ENCODE data around the gene GRIK5. TPM values are rescaled to one million over a fixed set of nuclear protein-coding genes. Genes with fewer than 3 reads are reported as not detected.

GRIK5 gene
- total and polyA plus RNA-seq, 2 of the 8 experiments (the other 6 are each of a cell fraction or from before 2014, with no cell fraction given): 17.8 to 42.9 TPM

GRCh38 chr19:41957161-41957837, 112.7 kb downstream of the GRIK5 start (continued):
- TF ChIP-seq TAF1 (IDR thresholded peaks at IDR 0.05; ENCODE audit: low read depth, low read length): no peak
- TF ChIP-seq, protein P1, sequence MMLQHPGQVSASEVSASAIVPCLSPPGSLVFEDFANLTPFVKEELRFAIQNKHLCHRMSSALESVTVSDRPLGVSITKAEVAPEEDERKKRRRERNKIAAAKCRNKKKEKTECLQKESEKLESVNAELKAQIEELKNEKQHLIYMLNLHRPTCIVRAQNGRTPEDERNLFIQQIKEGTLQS (IDR thresholded peaks at IDR 0.05; ENCODE audit: insufficient read depth, low read depth, low read length): no peak
- no peak for TF ChIP-seq MAFK (IDR thresholded peaks at IDR 0.05; ENCODE audit: low read depth, low read length)
- TF ChIP-seq, protein P2, sequence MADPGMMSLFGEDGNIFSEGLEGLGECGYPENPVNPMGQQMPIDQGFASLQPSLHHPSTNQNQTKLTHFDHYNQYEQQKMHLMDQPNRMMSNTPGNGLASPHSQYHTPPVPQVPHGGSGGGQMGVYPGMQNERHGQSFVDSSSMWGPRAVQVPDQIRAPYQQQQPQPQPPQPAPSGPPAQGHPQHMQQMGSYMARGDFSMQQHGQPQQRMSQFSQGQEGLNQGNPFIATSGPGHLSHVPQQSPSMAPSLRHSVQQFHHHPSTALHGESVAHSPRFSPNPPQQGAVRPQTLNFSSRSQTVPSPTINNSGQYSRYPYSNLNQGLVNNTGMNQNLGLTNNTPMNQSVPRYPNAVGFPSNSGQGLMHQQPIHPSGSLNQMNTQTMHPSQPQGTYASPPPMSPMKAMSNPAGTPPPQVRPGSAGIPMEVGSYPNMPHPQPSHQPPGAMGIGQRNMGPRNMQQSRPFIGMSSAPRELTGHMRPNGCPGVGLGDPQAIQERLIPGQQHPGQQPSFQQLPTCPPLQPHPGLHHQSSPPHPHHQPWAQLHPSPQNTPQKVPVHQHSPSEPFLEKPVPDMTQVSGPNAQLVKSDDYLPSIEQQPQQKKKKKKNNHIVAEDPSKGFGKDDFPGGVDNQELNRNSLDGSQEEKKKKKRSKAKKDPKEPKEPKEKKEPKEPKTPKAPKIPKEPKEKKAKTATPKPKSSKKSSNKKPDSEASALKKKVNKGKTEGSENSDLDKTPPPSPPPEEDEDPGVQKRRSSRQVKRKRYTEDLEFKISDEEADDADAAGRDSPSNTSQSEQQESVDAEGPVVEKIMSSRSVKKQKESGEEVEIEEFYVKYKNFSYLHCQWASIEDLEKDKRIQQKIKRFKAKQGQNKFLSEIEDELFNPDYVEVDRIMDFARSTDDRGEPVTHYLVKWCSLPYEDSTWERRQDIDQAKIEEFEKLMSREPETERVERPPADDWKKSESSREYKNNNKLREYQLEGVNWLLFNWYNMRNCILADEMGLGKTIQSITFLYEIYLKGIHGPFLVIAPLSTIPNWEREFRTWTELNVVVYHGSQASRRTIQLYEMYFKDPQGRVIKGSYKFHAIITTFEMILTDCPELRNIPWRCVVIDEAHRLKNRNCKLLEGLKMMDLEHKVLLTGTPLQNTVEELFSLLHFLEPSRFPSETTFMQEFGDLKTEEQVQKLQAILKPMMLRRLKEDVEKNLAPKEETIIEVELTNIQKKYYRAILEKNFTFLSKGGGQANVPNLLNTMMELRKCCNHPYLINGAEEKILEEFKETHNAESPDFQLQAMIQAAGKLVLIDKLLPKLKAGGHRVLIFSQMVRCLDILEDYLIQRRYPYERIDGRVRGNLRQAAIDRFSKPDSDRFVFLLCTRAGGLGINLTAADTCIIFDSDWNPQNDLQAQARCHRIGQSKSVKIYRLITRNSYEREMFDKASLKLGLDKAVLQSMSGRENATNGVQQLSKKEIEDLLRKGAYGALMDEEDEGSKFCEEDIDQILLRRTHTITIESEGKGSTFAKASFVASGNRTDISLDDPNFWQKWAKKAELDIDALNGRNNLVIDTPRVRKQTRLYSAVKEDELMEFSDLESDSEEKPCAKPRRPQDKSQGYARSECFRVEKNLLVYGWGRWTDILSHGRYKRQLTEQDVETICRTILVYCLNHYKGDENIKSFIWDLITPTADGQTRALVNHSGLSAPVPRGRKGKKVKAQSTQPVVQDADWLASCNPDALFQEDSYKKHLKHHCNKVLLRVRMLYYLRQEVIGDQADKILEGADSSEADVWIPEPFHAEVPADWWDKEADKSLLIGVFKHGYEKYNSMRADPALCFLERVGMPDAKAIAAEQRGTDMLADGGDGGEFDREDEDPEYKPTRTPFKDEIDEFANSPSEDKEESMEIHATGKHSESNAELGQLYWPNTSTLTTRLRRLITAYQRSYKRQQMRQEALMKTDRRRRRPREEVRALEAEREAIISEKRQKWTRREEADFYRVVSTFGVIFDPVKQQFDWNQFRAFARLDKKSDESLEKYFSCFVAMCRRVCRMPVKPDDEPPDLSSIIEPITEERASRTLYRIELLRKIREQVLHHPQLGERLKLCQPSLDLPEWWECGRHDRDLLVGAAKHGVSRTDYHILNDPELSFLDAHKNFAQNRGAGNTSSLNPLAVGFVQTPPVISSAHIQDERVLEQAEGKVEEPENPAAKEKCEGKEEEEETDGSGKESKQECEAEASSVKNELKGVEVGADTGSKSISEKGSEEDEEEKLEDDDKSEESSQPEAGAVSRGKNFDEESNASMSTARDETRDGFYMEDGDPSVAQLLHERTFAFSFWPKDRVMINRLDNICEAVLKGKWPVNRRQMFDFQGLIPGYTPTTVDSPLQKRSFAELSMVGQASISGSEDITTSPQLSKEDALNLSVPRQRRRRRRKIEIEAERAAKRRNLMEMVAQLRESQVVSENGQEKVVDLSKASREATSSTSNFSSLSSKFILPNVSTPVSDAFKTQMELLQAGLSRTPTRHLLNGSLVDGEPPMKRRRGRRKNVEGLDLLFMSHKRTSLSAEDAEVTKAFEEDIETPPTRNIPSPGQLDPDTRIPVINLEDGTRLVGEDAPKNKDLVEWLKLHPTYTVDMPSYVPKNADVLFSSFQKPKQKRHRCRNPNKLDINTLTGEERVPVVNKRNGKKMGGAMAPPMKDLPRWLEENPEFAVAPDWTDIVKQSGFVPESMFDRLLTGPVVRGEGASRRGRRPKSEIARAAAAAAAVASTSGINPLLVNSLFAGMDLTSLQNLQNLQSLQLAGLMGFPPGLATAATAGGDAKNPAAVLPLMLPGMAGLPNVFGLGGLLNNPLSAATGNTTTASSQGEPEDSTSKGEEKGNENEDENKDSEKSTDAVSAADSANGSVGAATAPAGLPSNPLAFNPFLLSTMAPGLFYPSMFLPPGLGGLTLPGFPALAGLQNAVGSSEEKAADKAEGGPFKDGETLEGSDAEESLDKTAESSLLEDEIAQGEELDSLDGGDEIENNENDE (IDR thresholded peaks at IDR 0.05; ENCODE audit: insufficient replicate concordance, low read length): no peak
- TF ChIP-seq E2F6 (IDR thresholded peaks at IDR 0.05): no peak
- no peak for TF ChIP-seq NANOG (IDR thresholded peaks at IDR 0.05; ENCODE audit: insufficient read depth, low read depth, low read length, poor library complexity, severe bottlenecking)
- no peak for TF ChIP-seq CEBPB (IDR thresholded peaks at IDR 0.05; ENCODE audit: low read depth, low read length)
- no peak for TF ChIP-seq SRF (IDR thresholded peaks at IDR 0.05; ENCODE audit: low read depth, low read length)
